ENCODE data around the gene NPAT. TPM values are rescaled to one million over a fixed set of nuclear protein-coding genes. Genes with fewer than 3 reads are reported as not detected.

NPAT gene
- total and polyA plus RNA-seq, 2 of the 13 experiments (the other 11 are each of a cell fraction or from before 2014, with no cell fraction given): 4.4 to 11.2 TPM

GRCh38 chr11:108121274-108122155 is 100.9 kb downstream of the NPAT start, which contains the start of gene ACAT1 (continued):
- TF ChIP-seq NFKB2 (CRISPR knock-in tag; IDR thresholded peaks at IDR 0.05; ENCODE audit: borderline replicate concordance) (peak; percentile 62; the same call in 1 of the 2 replicates), MYC (CRISPR knock-in tag; IDR thresholded peaks at IDR 0.05; ENCODE audit: borderline replicate concordance) (peak; percentile 66; the same call in 1 of the 2 replicates), ZMYM3 (CRISPR knock-in tag; IDR thresholded peaks at IDR 0.05) (no peak), KDM1A (CRISPR knock-in tag; IDR thresholded peaks at IDR 0.05) (no peak), FOXM1 (CRISPR knock-in tag; IDR thresholded peaks at IDR 0.05) (no peak), TBL1XR1 (IDR thresholded peaks at IDR 0.05; ENCODE audit: borderline replicate concordance, low read length, partially characterized antibody) (no peak), ZNF850 (CRISPR knock-in tag; conservative IDR thresholded peaks at IDR 0.05) (no peak), ZNF724P (CRISPR knock-in tag; IDR thresholded peaks at IDR 0.05; ENCODE audit: borderline replicate concordance) (no peak; the same call in 1 of the 2 replicates), POLR2AphosphoS5 (IDR thresholded peaks at IDR 0.05; ENCODE audit: low read depth, low read length) (peak; percentile 82), ISL2 (CRISPR knock-in tag; IDR thresholded peaks at IDR 0.05) (0 out of 2 replicates have a peak, but pooled peaks have one; percentile 11), U2AF1 (optimal IDR thresholded peaks at IDR 0.05; ENCODE audit: low read depth, low read length) (no peak), ZBTB40 (IDR thresholded peaks at IDR 0.05) (no peak), ZBTB40 (CRISPR knock-in tag; IDR thresholded peaks at IDR 0.05) (peak; percentile 80), YEATS4 (CRISPR knock-in tag; IDR thresholded peaks at IDR 0.05; ENCODE audit: borderline replicate concordance) (peak; percentile 79; the same call in 1 of the 2 replicates), ZKSCAN1 (IDR thresholded peaks at IDR 0.05; ENCODE audit: low read length) (no peak), ZNF557 (CRISPR knock-in tag; IDR thresholded peaks at IDR 0.05) (no peak)
- TF ChIP-seq, protein P1, sequence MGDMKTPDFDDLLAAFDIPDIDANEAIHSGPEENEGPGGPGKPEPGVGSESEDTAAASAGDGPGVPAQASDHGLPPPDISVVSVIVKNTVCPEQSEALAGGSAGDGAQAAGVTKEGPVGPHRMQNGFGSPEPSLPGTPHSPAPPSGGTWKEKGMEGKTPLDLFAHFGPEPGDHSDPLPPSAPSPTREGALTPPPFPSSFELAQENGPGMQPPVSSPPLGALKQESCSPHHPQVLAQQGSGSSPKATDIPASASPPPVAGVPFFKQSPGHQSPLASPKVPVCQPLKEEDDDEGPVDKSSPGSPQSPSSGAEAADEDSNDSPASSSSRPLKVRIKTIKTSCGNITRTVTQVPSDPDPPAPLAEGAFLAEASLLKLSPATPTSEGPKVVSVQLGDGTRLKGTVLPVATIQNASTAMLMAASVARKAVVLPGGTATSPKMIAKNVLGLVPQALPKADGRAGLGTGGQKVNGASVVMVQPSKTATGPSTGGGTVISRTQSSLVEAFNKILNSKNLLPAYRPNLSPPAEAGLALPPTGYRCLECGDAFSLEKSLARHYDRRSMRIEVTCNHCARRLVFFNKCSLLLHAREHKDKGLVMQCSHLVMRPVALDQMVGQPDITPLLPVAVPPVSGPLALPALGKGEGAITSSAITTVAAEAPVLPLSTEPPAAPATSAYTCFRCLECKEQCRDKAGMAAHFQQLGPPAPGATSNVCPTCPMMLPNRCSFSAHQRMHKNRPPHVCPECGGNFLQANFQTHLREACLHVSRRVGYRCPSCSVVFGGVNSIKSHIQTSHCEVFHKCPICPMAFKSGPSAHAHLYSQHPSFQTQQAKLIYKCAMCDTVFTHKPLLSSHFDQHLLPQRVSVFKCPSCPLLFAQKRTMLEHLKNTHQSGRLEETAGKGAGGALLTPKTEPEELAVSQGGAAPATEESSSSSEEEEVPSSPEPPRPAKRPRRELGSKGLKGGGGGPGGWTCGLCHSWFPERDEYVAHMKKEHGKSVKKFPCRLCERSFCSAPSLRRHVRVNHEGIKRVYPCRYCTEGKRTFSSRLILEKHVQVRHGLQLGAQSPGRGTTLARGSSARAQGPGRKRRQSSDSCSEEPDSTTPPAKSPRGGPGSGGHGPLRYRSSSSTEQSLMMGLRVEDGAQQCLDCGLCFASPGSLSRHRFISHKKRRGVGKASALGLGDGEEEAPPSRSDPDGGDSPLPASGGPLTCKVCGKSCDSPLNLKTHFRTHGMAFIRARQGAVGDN (CRISPR knock-in tag; IDR thresholded peaks at IDR 0.05): peak; percentile 96

All from HepG2 (cell line).